Karpas-422 (cell line): ENCODE measurements around the gene UQCRFS1. TPM values are rescaled to one million over a fixed set of nuclear protein-coding genes. Genes with fewer than 3 reads are reported as not detected.

ENCODE experiments used
- DNase-seq: peaks from one replicate; pipeline ENCODE4 v3.0.0-alpha.2; 2015
- H2AFZ ChIP-seq: fragments of 200-600 bp; sonication (generic); 2 replicates; pipeline ENCODE4 v1.6.1; 2014; ENCODE audit warnings: antibody characterized with exemption, low read length, mixed read lengths
- H3K27ac ChIP-seq: fragments of 200-600 bp; sonication (generic); 2 replicates; pipeline ENCODE4 v1.5.1; 2014; ENCODE audit warnings: mild to moderate bottlenecking, low read length, moderate library complexity
- H3K27me3 ChIP-seq: fragments of 200-600 bp; sonication (generic); 2 replicates; pipeline ENCODE4 v1.6.1; 2014; ENCODE audit warnings: low read length, mixed read lengths
- H3K36me3 ChIP-seq: fragments of 200-600 bp; sonication (generic); 2 replicates; pipeline ENCODE4 v1.6.1; 2014; ENCODE audit warnings: low read length, mixed read lengths; ENCODE audit not compliant: insufficient read depth
- H3K4me1 ChIP-seq: fragments of 200-600 bp; sonication (generic); 2 replicates; pipeline ENCODE4 v1.6.1; 2014; ENCODE audit warnings: mild to moderate bottlenecking, low read length, mixed read lengths
- H3K4me2 ChIP-seq: fragments of 200-600 bp; sonication (generic); 2 replicates; pipeline ENCODE4 v1.6.1; 2014; ENCODE audit warnings: low read length, low read depth, mild to moderate bottlenecking; ENCODE audit not compliant: poor library complexity, severe bottlenecking
- H3K4me3 ChIP-seq: fragments of 200-600 bp; sonication (generic); 2 replicates; pipeline ENCODE4 v1.5.1; 2014; ENCODE audit warnings: mild to moderate bottlenecking, antibody characterized with exemption, low read length, mixed read lengths
- H3K79me2 ChIP-seq: fragments of 200-600 bp; sonication (generic); 2 replicates; pipeline ENCODE4 v1.6.1; 2014; ENCODE audit warnings: mild to moderate bottlenecking, low read length, mixed read lengths
- H3K9ac ChIP-seq: fragments of 200-600 bp; sonication (generic); 2 replicates; pipeline ENCODE4 v1.6.0; 2014; ENCODE audit warnings: low read length
- H3K9me2 ChIP-seq: fragments of 200-600 bp; sonication (generic), shearing (Covaris generic); replicated peaks from 2 replicates; pipeline ENCODE4 v1.6.0; 2014; ENCODE audit warnings: mild to moderate bottlenecking, low read length, moderate library complexity; ENCODE audit not compliant: insufficient read depth
- H3K9me3 ChIP-seq: fragments of 300-700, 200-600 bp; sonication (generic); 2 replicates; pipeline ENCODE4 v1.6.1; 2014; ENCODE audit warnings: low read length, mixed read lengths
- H4K20me1 ChIP-seq: fragments of 200-600 bp; sonication (generic); 2 replicates; pipeline ENCODE4 v1.6.1; 2014; ENCODE audit warnings: mild to moderate bottlenecking, antibody characterized with exemption, low read length, low read depth; ENCODE audit not compliant: insufficient read depth
- small RNA-seq: library from RNA; depleted of rRNA; stranded (forward); fragments of <200 nt; gene quantifications from one replicate; pipeline ENCODE3, GENCODE V24; 2014
- total RNA-seq: library from RNA; depleted of rRNA; stranded (reverse); fragments of >200 nt; shearing (Covaris generic); gene quantifications from 2 replicates; pipeline ENCODE4 v1.2.3, GENCODE V29; 2014; ENCODE audit warnings: low replicate concordance

UQCRFS1 gene
- total RNA-seq, 1 experiment from 2014 or later = 38.2 TPM

DNA sequence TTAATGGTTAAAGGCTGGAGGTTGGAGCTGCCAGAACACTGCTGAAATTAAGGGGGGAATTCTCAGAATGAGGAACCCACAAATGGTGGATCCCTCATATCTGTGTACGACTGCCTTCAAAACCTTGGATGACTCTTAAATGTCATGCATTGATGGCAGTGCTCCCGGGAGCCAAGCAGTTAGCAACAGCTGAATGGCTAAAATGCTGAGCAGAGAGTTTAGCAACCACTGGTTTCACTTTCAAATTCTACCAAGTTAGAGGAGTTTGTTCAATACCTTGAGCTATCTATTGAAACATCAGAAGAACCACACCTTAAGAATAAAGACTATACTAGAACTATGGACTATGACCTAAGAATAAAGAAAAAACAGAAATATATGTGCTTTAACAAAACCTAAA is 41.4 kb downstream of the UQCRFS1 start:
- Histone ChIP-seq H3K9me2 (no peaks in the 10 kb centered on the region), H3K4me1 (peaks cover 6% of the 10 kb centered on the region), H3K79me2 (no peaks in the 10 kb centered on the region), H3K9ac (no peak overlapping the region), H2AFZ (no peak overlapping the region), H3K27me3 (no peaks in the 10 kb centered on the region), H3K4me3 (no peak overlapping the region), H3K9me3 (peaks cover 5% of the 10 kb centered on the region; the same call in 1 of the 2 replicates), H3K27ac (no peak overlapping the region), H4K20me1 (no peaks in the 10 kb centered on the region), H3K36me3 (no peaks in the 10 kb centered on the region), H3K4me2 (no peak overlapping the region)
- DNase-seq = no peak

DNA sequence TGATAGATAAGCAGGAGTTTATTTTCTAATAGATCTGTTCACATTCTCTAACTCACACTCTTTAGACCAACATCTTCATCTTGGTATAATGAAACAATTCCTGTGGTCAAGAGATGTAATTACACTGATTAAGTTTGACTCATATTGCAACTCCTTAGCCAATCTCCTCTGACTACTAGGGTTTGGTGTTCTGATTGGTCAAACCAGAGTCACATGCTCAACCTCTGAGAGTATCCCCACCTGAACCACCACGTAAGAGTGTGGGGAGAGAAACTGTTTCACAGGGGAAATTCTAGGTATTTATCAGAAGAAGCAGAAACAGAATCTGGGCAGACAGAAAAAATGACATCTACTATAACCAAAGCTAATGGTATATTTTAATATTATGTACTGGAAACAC is 42.4 kb downstream of the UQCRFS1 start:
- no peaks in the 10 kb centered on the region for H3K9me3 ChIP-seq
- no peaks in the 10 kb centered on the region for H3K79me2 ChIP-seq

DNA sequence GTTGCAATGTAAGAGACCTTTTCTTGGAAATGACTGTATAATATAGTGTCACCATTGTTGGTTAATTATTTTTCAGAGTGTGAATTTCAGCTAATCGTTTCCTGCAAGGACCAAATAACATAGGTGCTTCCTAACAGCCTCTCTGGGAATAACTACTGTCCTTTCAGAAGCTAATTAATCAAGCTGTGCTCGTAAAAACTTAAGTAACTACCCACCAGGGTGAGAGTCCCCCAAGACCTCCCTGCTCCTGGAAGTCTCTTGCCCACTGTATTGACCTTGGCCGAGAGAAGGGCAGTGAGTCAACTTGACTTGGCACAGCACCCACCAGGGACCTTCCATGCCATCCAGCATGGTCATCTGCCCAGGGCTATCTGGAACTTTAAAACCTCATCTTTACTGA is 50.3 kb downstream of the UQCRFS1 start:
- Histone ChIP-seq H3K4me1 (no peaks in the 10 kb centered on the region), H3K4me3 (no peak overlapping the region), H3K36me3 (no peaks in the 10 kb centered on the region), H3K27me3 (no peaks in the 10 kb centered on the region), H4K20me1 (no peaks in the 10 kb centered on the region), H3K4me2 (no peak overlapping the region), H2AFZ (no peak overlapping the region), H3K9me3 (no peaks in the 10 kb centered on the region), H3K79me2 (no peaks in the 10 kb centered on the region), H3K27ac (no peak overlapping the region), H3K9ac (no peak overlapping the region), H3K9me2 (no peaks in the 10 kb centered on the region)
- no peak for DNase-seq

More for the DNA sequence above, 42.4 kb downstream of the UQCRFS1 start:
- Histone ChIP-seq H3K4me3 (no peak overlapping the region), H3K27ac (no peak overlapping the region), H3K9ac (no peak overlapping the region), H3K9me2 (no peaks in the 10 kb centered on the region), H3K4me1 (peaks cover 6% of the 10 kb centered on the region), H3K4me2 (no peak overlapping the region), H2AFZ (no peak overlapping the region), H4K20me1 (no peaks in the 10 kb centered on the region), H3K36me3 (no peaks in the 10 kb centered on the region), H3K27me3 (no peaks in the 10 kb centered on the region)
- DNase-seq = no peak

DNA sequence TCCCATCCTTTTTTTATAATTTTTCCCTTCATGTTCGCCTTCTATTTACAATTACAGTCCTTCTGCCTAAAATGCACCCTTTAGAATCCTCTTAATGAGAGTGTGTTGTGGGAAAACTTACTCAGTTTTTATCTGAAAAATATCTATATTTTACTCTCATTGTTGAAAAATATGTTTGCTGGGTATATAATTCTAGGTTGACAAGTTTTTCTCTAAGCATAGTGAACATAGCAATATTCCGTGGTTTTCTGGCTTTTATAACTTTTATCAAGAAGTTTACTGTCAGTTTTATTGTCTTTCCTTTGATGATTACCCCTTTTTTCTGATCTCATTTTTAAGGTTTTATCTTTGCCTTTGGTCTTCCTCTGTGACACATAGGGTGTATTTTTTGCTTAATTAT is 57.3 kb downstream of the UQCRFS1 start:
- no peaks in the 10 kb centered on the region for H3K4me1 ChIP-seq
- no peak overlapping the region for H3K4me3 ChIP-seq
- no peak for DNase-seq
- no peaks in the 10 kb centered on the region for H3K36me3 ChIP-seq
- no peaks in the 10 kb centered on the region for H3K9me2 ChIP-seq
- no peak overlapping the region for H2AFZ ChIP-seq
- no peak overlapping the region for H3K9ac ChIP-seq
- H3K27ac ChIP-seq = no peak overlapping the region
- no peaks in the 10 kb centered on the region for H3K79me2 ChIP-seq
- H3K9me3 ChIP-seq = no peaks in the 10 kb centered on the region
- no peak overlapping the region for H3K4me2 ChIP-seq
- no peaks in the 10 kb centered on the region for H3K27me3 ChIP-seq
- no peaks in the 10 kb centered on the region for H4K20me1 ChIP-seq

Small RNA genes lying within 50 kb of the gene (small RNA-seq; reads per million reads assigned to genes)
- not detected for gene RN7SL340P
